SW 1271 (cell line): ENCODE measurements around the gene ARID3A.
"Not testable (repeated sequence)": the region's sequence is repeated elsewhere in the genome, so short reads cannot be mapped to it uniquely, and the experiment has no call there.

Experiments
- DNase-seq, 2 experiments: peaks; one replicate each; lab custom pipeline; 2025; lab: John Stamatoyannopoulos, UW

ARID3A gene

DNA sequence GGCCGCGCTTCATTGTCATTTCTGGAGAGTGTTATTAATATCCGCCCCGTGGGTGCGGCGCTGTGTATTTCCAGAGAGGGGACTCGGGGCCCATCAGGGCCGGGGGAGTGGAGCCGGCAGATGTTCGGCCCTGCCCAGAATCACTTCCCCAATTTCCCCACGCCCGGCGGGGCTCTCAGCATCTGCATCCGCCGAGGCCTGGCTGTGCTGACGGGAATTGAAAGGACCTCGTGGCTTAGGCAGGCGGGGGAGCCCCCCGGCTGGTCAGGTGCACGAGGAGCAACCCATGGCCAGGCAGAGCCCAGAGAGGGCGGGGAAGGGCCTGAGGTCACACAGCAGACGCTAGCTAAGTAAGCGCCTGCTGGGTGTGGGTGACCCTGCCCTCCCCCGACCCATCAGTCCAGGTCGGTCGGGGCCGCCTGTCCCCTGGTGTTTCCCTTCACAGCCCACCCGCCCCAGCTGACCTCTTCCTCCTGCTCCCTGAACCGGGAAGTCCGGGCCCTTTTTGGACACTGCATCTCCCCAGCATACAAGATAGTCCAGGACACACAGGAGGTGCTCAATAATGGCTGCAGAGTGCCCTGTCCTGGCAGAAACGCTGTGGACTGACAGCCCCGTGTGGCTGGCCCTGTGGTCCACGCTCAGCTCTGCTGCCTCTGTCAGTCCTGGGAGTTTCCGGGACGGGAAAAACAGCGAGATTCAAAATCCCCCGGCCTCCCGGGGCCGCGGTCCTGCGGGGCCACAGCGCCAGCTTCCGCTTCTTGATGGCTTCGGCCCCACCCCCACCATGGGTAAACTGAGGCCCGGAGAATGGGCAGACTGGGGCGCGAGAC is 22.1 kb downstream of the ARID3A start:
- no peak for DNase-seq

DNA sequence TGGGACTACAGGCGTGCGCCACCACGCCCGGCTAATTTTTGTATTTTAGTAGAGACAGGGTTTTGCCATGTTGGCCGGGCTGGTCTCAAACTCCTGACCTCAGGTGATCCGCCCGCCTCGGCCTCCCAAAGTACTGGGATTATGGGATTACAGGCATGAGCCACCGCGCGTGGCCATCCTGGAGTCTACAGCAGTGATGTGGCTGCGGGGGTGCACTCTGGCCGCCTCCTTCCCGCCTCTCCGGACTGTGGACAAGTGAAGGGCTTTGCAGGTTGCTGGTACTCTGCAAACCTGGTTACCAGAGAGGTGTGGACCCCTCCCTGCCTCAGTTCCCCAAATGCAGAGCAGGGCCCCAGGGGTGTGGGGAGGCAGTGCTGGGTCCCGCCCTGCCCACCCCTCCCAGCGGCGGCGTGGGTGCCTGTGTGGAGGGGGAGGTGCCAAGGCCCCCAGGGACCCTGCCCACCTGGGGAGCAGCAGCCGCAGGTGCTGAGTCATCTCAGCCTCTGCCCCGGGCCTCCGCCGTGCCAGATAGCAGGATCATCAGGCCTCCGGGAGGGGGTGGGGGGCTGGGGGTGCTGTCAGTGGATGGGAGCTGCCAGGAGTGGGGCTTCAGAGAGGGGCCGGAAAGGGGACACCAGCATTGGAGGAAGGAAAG is 23.1 kb downstream of the ARID3A start:
- no peak for DNase-seq

DNA sequence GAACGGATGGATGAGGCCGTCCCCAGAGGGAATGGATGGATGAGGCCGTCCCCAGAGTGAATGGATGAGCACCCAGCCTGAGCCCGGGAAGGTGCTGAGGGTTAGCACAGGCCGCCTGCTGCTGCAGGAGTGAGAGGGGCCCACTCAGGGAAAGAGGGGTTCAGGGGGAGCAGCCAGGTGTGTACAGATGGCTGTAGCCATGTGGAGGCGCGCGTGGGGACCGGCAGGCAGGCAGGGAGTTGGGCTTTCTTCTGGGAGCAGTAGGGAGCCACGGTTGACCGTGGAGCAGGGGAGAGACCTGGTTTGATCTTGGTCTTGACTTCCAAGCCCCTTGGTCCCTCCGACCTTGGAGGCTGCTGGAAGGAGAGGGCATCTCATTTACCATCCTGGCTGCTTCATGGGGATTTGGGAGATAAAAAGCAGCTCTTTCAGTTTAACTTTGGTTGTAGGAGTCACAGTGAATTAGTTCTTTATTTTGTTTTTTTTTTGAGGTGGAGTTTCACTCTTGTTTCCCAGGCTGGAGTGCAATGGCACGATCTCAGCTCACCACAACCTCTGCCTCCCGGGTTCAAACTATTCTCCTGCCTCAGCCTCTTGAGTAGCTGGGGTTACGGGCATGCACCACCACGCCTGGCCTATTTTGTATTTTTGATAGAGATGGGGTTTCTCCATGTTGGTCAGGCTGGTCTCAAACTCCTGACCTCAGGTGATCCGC is 24.7 kb downstream of the ARID3A start:
- DNase-seq = no peak

DNA sequence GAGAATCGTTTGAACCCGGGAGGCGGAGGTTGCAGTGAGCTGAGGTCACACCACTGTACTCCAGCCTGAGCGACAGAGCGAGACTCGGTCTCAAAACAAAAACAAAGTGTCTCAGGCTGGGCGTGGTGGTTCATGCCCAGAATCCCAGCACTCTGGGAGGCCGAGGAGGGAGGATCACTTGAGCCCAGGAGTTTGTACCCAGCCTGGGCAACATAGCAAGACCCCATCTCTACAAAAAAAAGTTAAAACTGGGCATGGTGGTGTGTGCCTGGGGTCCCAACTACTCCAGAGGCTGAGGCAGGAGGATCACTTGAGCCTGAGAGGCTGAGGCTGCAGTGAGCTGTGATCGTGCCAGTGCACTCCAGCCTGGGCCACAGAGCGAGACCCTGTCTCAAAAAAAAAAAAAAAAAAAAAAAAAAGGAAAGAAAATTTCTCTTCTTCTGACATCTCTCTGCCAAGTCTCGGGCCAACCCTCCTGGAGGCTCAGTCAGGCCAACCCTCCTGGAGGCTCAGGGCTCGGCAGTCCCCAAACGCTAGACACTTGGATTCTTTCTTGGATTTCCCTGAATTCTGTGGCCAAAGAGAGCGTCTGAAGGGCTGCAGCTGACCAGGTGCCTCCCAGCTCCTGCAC is 26.3 kb downstream of the ARID3A start:
- no peak for DNase-seq

DNA sequence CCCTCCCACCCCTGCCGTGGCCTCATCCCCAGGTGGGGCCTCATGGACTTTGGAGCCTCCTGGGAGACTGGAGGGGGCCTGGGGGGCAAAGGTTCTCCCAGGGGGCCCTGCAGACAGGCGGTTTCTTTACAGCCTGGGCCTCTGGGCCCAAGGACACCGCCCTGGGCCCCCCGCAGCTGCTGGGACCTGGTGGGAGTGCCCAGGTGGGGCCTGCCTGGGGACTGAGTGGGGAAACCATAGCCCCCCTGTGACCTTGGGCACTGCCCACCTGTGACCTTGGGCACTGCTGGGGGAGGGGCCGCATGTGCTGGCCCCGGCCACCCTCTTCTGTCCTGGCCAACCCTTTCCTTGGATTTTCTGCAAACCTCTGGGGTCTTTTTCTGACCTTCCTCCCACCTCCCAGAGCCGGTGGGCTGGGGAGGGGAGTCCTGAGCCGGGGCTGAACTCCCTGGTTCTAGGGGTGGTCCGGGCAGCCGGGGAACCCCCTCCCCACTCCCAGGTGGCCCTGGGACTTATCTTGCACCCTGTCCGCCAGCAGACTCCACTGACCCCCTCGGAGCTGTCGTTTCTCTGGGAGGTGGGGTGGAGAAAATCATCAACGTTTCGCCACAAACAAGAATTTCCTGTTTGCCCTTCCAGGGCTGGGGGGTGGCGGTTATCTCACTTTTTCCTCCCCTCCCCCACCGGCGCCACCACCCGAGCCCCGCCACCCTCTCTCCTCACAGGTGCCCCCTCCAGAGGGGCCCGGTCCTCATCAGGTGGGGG is 27.0 kb downstream of the ARID3A start:
- no peak for DNase-seq

DNA sequence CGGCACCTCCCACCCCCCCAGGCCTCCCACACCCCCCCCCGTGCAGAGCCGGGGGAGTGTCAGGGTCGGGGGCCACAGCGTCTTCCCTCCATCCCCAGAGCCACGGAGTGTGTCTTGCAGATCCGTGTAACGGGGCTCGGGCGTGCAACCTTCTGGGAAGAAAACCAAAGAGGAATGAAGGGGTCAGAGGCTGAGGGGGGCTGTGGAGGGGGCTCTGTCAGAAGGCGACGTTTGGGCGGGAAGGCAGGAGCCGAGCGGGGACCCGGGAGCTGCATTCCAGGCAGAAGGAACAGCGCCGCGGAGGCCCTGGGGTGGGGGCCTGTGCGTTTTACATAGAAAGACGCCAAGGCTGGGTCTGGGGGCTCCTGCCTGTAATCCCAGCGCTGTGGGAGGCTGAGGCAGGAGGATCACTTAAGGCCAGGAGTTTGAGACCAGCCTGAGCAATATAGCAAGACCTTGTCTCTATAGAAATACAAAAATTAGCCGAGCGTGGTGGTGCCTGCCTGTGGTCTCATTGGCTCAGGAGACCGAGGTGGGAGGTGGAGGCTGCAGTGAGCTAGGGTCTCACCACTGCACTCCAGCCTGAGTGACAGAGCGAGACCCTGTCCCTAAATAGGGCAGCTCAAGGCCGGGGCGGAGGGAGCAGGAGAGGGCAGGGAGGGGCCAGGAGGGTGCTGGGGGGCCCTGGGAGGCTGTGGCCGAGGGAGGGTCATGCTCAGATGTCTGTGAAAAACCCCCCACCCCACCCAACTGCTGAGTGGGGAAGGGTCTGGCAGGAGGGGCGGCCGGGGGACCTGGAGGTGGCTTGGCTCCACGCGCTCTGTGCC is 27.8 kb downstream of the ARID3A start:
- no peak for DNase-seq

DNA sequence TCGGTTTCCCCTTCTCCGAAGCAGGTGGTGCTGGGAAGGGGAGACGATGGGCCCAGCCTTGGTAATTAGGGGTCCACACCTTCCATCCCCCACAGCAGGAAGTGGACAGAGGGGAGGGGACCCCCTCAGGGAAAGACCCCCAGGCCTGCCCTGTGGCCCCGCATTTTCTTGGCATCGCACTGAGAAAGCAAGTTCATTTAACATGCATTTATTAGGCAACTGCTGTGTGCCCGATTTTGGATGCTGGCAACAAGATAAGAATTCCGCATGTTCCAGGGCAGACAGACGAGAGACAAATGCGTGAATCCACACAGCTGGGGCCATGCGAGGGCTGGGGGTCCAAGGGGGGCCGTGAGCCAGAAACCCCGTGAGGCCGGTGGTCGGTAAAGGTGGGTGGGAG is 28.4 kb downstream of the ARID3A start:
- no peak for DNase-seq

DNA sequence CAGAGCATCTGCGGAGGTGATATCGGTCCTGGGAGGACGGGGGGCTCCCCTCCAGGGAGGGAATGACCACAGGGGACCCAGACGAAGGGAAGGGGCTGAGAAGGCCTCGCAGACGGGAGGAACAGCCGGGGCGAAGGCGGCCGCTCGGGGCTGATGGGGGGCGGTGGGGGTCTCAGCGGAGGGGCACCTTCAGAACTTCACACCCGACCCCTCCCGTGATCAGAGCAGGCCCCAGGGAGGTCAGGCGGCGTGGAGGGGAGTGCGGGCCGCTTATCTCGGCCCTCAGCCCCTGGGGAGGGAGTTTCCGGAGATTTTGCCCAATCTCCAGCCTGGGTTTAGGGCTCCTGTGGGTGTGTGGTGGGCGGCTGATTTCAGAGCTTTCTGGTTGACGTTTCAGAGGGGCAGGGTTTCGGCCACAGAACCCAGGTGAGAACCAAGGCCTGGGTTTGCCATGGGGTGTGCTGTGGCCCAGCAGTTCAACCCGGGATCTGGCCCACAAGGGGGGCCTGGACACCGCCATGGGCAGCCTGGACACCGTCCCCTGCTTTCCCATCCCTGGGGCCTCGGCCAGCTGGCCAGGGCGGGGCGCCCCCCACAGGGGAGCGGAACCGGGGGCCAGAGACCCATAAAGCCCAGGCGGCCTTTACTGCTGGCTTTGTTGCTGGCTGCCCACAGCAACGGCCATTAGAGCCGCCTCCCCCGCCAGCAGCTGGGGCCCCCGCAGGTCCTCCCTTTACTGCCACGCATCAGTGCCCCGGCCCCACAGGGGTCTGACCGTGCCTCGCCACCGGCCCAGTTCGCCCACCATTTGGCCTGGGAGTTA is 29.0 kb downstream of the ARID3A start:
- no peak for DNase-seq

DNA sequence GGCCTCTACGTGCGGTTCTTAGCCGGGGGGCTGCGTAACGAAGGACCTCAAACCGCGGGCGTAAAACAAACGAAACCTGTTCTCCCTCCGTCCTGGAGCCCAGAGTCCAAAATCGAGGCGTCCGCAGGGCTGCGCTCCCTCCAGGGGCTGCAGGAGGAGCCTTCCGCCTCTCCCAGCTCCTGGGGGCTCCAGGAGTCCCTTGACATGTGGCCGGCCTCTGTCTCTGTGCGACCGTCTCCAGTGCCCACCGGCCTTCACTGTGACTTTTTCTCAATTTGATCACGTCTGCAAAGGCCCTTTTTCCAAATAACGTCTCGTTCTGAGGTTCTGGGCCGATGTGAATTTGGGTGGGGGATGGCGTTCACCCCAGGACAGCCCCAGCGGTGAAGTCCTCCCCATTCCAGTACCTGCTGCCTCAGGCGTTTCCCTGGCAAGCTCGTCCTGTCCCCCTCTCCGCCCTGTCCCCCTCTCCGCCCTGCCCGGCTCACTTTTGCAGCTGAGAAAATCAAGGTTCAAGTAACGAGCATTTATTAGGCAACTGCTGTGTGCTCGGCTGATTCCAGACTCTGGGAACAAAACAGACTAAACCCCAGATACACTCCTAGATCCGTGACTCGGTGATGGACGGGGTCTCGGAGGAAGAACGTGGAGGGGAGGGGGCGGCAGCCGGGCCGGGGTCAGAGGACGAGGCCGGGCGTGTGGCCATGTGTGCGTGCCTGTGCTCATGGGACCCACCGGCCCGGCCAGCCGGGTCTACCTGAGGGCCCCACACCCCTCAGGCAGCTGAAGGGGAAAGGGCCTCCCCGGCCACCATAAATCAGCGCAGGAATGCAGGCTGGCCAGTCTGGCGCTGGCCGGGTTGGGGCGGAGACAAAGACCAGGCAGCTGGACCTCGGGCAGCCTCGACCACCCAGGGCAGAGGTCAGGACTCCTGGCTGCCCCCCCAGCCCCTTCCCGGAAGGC is 30.2 kb downstream of the ARID3A start:
- DNase-seq = no peak

DNA sequence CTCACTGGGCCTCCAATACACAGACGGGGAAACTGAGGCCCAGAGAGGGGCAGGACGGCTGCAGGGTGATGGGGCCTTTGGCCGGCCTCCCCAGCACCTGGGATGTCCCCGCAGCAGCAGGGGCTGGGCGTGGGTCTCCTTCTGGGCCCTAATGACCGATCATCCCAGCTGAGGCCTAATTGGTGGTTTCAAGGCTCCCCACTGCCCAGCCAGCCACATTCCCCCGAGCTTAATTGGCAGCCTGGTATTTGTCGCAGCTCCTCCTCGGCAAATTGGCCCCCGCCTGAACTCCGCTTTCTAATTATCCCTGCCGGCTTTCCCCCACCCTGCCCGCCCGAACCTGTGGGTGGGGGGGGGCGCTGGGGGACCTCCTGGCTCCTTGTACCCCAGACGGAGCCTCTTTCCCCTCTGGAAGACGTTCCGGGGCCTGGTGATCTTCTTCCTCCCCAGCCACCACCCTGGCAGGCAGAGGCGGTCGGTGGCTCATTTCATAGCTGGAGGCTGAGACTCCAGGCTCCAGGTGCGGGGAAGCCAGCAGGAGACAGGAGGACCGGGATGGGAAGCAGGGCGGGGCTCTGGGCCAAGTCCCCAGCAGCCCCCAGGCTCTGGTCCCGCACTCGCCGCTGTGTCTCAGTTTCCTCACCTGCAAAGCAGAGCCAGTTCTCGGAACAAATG is 31.1 kb downstream of the ARID3A start:
- DNase-seq = no peak

DNA sequence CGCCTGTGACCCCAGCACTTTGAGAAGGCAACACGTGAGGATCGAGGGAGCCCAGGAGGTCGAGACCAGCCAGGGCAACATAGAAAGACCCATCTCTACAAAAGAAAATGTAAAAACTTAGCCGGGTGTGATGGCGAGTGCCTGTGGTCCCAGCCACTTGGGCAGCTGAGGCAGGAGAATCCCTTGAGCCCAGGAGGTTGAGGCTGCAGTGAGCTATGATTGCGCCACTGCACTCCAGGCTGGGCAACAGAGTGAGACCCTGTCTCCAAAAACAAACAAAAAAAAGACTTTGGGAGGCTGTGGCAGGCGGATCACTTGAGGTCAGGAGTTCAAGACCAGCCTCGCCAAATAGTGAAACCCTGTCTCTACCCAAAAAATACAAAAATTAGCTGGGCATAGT is 31.7 kb downstream of the ARID3A start:
- not testable (repeated sequence) for DNase-seq

DNA sequence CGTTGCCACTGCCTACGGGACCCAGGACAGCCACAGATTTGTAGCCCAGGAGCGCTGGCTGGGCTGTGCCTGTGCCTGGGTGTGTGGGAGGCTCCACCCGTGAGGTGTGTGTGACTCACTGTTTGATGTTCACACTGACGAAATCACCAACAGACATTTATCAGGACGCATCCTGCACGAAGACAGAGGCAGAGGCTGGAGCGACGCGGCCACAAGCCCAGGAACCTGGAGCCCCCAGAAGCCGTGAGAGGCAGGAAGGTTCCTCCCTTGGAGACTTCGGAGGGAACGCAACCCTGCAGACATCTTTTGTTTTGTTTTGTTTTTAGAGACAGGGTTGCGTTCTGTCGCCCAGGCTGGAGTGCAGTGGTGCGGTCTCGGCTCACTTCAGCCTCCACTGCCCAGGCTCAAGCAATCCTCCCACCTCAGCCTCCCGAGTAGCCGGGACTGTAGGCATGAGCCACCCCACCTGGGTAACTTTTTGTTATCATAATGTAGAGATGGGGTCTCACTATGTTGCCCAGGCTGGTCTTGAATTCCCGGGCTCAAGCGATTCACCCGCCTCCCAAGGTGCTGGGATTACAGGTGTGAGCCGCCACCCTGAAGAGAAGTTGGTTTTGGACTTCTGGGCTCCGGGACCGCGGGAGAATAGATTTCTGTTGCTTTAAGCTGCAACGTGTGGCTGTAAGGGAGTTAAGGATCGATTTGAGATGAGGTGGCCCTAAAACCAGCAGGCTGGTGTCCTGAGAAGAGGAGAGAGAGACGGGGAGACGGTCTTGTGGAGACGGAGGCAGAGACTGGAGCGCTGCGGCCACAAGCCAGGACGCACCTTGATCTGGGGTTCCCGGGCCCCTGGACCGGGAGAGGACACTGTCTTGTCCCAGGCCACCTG is 33.4 kb downstream of the ARID3A start:
- DNase-seq = no peak

DNA sequence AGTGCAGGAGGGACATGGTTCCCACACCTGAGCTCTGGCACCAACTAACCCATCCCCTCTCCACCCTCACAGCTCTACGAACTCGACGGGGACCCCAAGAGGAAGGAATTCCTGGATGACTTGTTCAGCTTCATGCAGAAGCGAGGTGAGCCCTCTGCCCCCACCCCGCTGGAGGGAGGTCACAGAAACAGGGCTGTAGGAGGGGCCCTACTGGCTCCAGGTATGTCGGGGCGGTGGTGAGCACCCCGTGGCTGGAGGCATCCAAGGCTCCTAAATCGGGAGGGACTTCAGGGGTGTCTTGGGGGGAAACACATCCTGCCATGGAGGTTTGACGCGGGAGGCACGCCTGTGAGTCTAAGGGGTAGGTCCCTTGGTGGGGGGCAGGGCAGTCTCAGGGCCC is 34.2 kb downstream of the ARID3A start:
- no peak for DNase-seq

DNA sequence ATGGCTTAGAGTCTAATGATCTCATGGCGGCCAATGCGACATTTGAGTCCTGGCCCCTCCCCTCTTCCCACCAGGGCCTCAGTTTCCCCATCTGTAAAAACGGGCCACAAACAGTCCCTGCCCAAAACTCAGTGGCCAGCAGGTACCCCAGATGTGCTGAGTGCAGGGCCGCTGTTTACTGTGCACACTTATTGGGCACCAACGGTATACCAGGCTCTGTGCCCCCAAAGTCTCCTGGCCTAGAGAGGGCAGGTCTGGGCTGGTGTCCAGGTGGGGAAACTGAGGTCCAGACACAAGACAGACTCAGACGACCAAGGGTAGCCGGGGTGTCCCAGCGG is 34.7 kb downstream of the ARID3A start:
- no peak for DNase-seq

DNA sequence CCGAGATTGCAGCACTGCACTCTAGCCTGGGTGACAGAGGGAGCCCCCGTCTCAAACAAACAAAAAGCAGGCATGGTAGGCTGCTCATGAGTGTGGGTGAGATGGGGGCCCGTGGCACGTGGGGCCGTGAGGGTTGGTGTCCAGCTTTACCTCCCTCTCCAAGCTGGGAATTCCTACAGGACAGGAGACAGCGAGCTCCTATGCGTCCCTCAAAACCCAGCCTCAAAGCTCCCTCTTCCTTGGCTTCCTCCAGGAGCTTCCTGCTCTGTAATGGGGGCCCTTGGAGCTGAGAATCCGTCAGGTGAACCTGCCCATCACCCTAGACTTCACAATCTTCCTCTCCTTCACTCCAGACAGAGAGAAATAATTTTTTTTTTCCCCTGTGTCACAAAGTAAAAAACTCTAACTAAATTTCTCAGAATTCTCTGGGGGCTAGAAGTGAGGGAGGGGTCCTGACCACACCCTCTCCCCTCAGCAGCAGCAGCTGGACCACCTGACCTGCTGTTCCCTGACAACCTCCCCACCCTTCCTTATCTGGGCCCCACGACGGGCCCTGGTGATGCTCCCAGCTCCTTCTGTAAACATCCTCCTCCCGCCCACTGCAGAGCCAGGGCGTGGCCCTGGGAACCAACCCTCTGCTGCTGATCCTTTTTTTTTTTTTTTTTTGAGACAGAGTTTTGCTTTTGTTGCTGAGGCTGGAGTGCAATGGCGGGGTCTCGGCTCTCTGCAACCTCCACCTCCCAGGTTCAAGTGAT is 36.2 kb downstream of the ARID3A start:
- DNase-seq = no peak

DNA sequence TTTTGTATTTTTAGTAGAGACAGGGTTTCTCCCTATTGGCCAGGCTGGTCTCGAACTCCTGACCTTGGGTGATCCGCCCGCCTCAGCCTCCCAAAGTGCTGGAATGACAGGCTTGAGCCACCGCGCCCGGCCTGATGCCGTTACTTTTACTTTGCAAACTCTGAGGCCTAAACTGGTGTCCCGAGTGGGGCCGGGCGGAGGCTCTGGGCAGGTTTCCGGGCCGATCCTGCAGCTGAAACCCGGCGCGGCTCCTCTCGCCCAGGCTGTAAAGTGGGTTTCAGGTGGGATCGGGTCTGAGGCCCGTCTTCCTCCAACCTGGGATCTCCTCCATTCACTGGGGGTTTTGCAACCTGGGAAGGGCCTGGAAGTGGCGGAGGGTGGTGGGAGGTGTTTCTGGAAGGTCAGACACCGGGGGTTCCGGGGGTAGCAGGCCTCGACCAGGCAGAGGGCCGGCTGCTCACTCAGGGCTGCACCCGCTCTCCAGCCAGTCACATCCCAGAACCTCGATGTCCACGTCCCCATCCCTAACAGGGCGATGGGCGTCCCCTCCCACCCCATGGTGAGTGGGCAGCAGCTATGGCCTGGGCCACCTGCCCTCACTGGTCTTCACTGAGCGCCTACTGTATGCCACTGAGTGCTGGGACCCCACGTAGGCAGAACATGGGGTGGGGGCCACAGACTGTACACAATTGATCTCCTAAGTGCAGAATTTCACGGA is 37.0 kb downstream of the ARID3A start:
- DNase-seq = no peak
